Measurements from ENCODE around the gene SEC61B. TPM values are rescaled to one million over a fixed set of nuclear protein-coding genes. Genes with fewer than 3 reads are reported as not detected.

The SEC61B gene
- total and polyA plus RNA-seq, 9 of the 15 experiments (the other 6 are each of a cell fraction or from before 2014, with no cell fraction given) = 57.8 to 262 (median 172) TPM

- no peak overlapping the region for H3K9ac ChIP-seq (ENCODE audit: insufficient read depth in 1 of 2, low read depth in 2 of 2, low read length in 2 of 2)
- intact Hi-C loops (cut with micrococcal nuclease) (no loop called here), in situ Hi-C loops (cut with MboI) (no loop called here)
- H2AFZ ChIP-seq (ENCODE audit: low read depth, low read length) = no peak overlapping the region
- ChIA-PET CTCF (ENCODE audit: low intra/inter-chr PET ratio) (no interaction called here), POLR2A (interaction anchor here (0.8 to 1.4 kb wide), 3 partner anchors 9 to 262 kb away, joined by 3 to 6 read pairs (median 4); no protein-coding TSS in a partner anchor)
- H3K36me3 ChIP-seq (ENCODE audit: control insufficient read depth, insufficient read depth, low read length) = peaks cover 35% of the 10 kb centered on the region; the same call in 2 of the 3 replicates
- no peaks in the 10 kb centered on the region for H3K79me2 ChIP-seq (ENCODE audit: control insufficient read depth, insufficient read depth, low read length)
- H3K27ac ChIP-seq (ENCODE audit: extremely low read depth, low read depth, low read length) = no peak overlapping the region
- H3K9me3 ChIP-seq (replicated peaks; ENCODE audit: control insufficient read depth, insufficient read depth, low read depth, low read length) = no peaks in the 10 kb centered on the region; the same call in 1 of the 2 replicates
- no peaks in the 10 kb centered on the region for H3K27me3 ChIP-seq (ENCODE audit: control insufficient read depth in 2 of 2, insufficient read depth in 2 of 2, low read length in 2 of 2)
- no peak overlapping the region for H3K4me2 ChIP-seq (ENCODE audit: insufficient read depth, low read length)
- H4K20me1 ChIP-seq (replicated peaks; ENCODE audit: control insufficient read depth, insufficient read depth, low read length) = no peaks in the 10 kb centered on the region
- DNase-seq (ENCODE audit: extremely low read depth in 1 of 4, low spot score in 3 of 4) (no peak), FAIRE-seq (no peak), ATAC-seq (no peak)
- 69% methylated on average over 2 of the region's 2 CpGs for WGBS (ENCODE audit: insufficient coverage, low coverage, missing lambda C conversion rate)
- H3K4me1 ChIP-seq (replicated peaks in 1 of 2; ENCODE audit: control insufficient read depth in 2 of 2, insufficient read depth in 2 of 2, low read length in 2 of 2) = peaks cover 0 to 3% of the 10 kb centered on the region in 2 experiments; a peak in 2 of 5 replicates
- H3K9me1 ChIP-seq (ENCODE audit: control insufficient read depth, insufficient read depth, low read length) = no peaks in the 10 kb centered on the region
- H3K4me3 ChIP-seq = no peak overlapping the region
- TF ChIP-seq DIDO1 (tag; IDR thresholded peaks at IDR 0.05; ENCODE audit: low read depth) (no peak), KDM5B (IDR thresholded peaks at IDR 0.05; ENCODE audit: insufficient replicate concordance, low read depth, low read length) (no peak), ATF7 (IDR thresholded peaks at IDR 0.05) (no peak), U2AF1 (optimal IDR thresholded peaks at IDR 0.05; ENCODE audit: low read depth, low read length) (no peak), MCM3 (IDR thresholded peaks at IDR 0.05) (no peak), PBX2 (CRISPR knock-in tag; IDR thresholded peaks at IDR 0.05; ENCODE audit: low read depth) (no peak), PBX2 (tag; conservative IDR thresholded peaks at IDR 0.05; ENCODE audit: low read depth) (no peak), TFAP4 (CRISPR knock-in tag; IDR thresholded peaks at IDR 0.05; ENCODE audit: borderline replicate concordance) (no peak)
- BruUV-seq (replicated peaks) = no TSS peak
Observed at GRCh38 chr9:99234618-99235017, 12.5 kb downstream of the SEC61B start.
